SK-N-SH (cell line): Measurements from ENCODE around the gene SMOC1. TPM values are rescaled to one million over a fixed set of nuclear protein-coding genes. Genes with fewer than 3 reads are reported as not detected.
A peak's percentile ranks its signal among the peaks of the same experiment; 100 is the strongest.

Experiments
- CTCF ChIA-PET: fragments of 300-600, 350-600 bp; formaldehyde crosslinking; extraction: SDS; loops from one replicate; lab custom pipeline; 2021; lab: Yijun Ruan, JAX
- POLR2A ChIA-PET: fragments of 350-600 bp; sonication (Branson Sonifier 250); formaldehyde crosslinking; extraction: SDS; loops from one replicate; lab custom pipeline; 2020; ENCODE audit warnings: antibody characterized with exemption, inconsistent platforms; lab: Yijun Ruan, JAX
- DNase-seq: peaks from one replicate; pipeline ENCODE4 v3.0.0; 2012
- H2AFZ ChIP-seq: fragments of 200-600 bp; sonication (generic); 2 replicates; pipeline ENCODE4 v1.8.1; 2016; ENCODE audit warnings: antibody characterized with exemption, mild to moderate bottlenecking, low read depth
- H3F3A ChIP-seq: fragments of 200-600 bp; sonication (generic); replicated peaks from 2 replicates; pipeline ENCODE3; 2016; ENCODE audit warnings: antibody characterized with exemption, mild to moderate bottlenecking; ENCODE audit not compliant: insufficient read depth
- H3K27ac ChIP-seq, 2 experiments: fragments of 200-500 bp in 1 of 2; fragments of 200-600 bp in 1 of 2; sonication (Bioruptor generic) in 1 of 2; sonication (generic), shearing (Covaris generic) in 1 of 2; 2 replicates each; pipeline versions ENCODE4 v1.5.1 to v1.6.1; 2014 to 2016; ENCODE audit warnings: low read depth in 2 of 2, inconsistent platforms in 1 of 2, low read length in 1 of 2, mild to moderate bottlenecking in 1 of 2, mixed read lengths in 1 of 2
- H3K27me3 ChIP-seq: fragments of 200-600 bp; sonication (generic), shearing (Covaris generic); 2 replicates; pipeline ENCODE4 v1.6.1; 2016; ENCODE audit warnings: mixed run types; ENCODE audit not compliant: insufficient read depth
- H3K36me3 ChIP-seq, 2 experiments: fragments of 200-500 bp in 1 of 2; fragments of 200-600 bp in 1 of 2; sonication (Bioruptor generic) in 1 of 2; sonication (generic) in 1 of 2; replicated peaks in 1 of 2; 2 replicates each; pipeline versions ENCODE3 to v1.5.1; 2014 to 2016; ENCODE audit warnings: low read length in 1 of 2, mild to moderate bottlenecking in 1 of 2; ENCODE audit not compliant: insufficient read depth in 2 of 2, control insufficient read depth in 1 of 2
- H3K4me1 ChIP-seq, 2 experiments: fragments of 200-500 bp in 1 of 2; fragments of 200-600 bp in 1 of 2; sonication (Bioruptor generic) in 1 of 2; sonication (generic), shearing (Covaris generic) in 1 of 2; 2 replicates each; pipeline versions ENCODE4 v1.5.1 to v1.6.1; 2014 to 2016; ENCODE audit warnings: low read depth in 1 of 2, low read length in 1 of 2, mixed run types in 1 of 2; ENCODE audit not compliant: insufficient read depth in 2 of 2, control insufficient read depth in 1 of 2
- H3K4me2 ChIP-seq: fragments of 200-600 bp; sonication (generic), shearing (Covaris generic); 2 replicates; pipeline ENCODE4 v1.6.1; 2017; ENCODE audit warnings: mixed run types
- H3K4me3 ChIP-seq, 2 experiments: fragments of 200-500 bp in 1 of 2; fragments of 200-600 bp in 1 of 2; sonication (Bioruptor generic) in 1 of 2; sonication (generic), shearing (Covaris generic) in 1 of 2; 2 replicates each; pipeline versions ENCODE4 v1.5.1 to v1.8.1; 2014 to 2016; ENCODE audit warnings: low read depth in 2 of 2, inconsistent platforms in 1 of 2, low read length in 1 of 2, mild to moderate bottlenecking in 1 of 2, mixed read lengths in 1 of 2, moderate library complexity in 1 of 2
- H3K79me2 ChIP-seq: fragments of 200-600 bp; sonication (generic); 2 replicates; pipeline ENCODE4 v1.8.1; 2017; ENCODE audit warnings: mild to moderate bottlenecking; ENCODE audit not compliant: insufficient read depth
- H3K9ac ChIP-seq: fragments of 200-600 bp; sonication (generic); 2 replicates; pipeline ENCODE4 v1.6.1; 2017; ENCODE audit warnings: mixed run types
- H3K9me2 ChIP-seq: fragments of 200-600 bp; sonication (generic); 2 replicates; pipeline ENCODE4 v1.6.1; 2017; ENCODE audit warnings: mixed run types
- H3K9me3 ChIP-seq: fragments of 200-600 bp; sonication (generic); 2 replicates; pipeline ENCODE4 v1.6.1; 2017; ENCODE audit warnings: mixed run types, mild to moderate bottlenecking, moderate library complexity
- H4K20me1 ChIP-seq: fragments of 200-600 bp; sonication (generic); 2 replicates; pipeline ENCODE4 v1.6.1; 2017; ENCODE audit warnings: mild to moderate bottlenecking, mixed run types; ENCODE audit not compliant: insufficient read depth
- ELF1 ChIP-seq: IDR thresholded peaks from 2 replicates; pipeline ENCODE4 v1.4.0; 2012
- EZH2phosphoT487 ChIP-seq: fragments of 200-600 bp; sonication (generic); IDR thresholded peaks from 2 replicates; pipeline ENCODE4 v1.6.1; 2017; ENCODE audit warnings: low read depth, mixed run types, mild to moderate bottlenecking, antibody characterized with exemption, moderate library complexity, borderline replicate concordance
- FOXJ3 ChIP-seq: sonication (generic); formaldehyde crosslinking; IDR thresholded peaks from 2 replicates; pipeline ENCODE4 v1.5.1; 2020; ENCODE audit warnings: mild to moderate bottlenecking, missing genetic modification reagents
- FOXM1 ChIP-seq: IDR thresholded peaks from 2 replicates; pipeline ENCODE4 v1.4.0; 2012; ENCODE audit warnings: low read depth, mild to moderate bottlenecking
- JUND ChIP-seq: IDR thresholded peaks from 2 replicates; pipeline ENCODE4 v1.4.0; 2012
- MEF2A ChIP-seq: IDR thresholded peaks from 2 replicates; pipeline ENCODE4 v1.4.0; 2012; ENCODE audit warnings: low read depth, borderline replicate concordance
- NFIC ChIP-seq: IDR thresholded peaks from 2 replicates; pipeline ENCODE4 v1.4.0; 2012; ENCODE audit warnings: borderline replicate concordance
- NRF1 ChIP-seq: IDR thresholded peaks from 2 replicates; pipeline ENCODE4 v1.6.1; 2012; ENCODE audit warnings: low read depth, mild to moderate bottlenecking, low read length
- RAD21 ChIP-seq: IDR thresholded peaks from 2 replicates; pipeline ENCODE4 v1.6.1; 2012; ENCODE audit warnings: mild to moderate bottlenecking, low read length
- RCOR1 ChIP-seq: fragments of 150-350 bp; IDR thresholded peaks from 2 replicates; pipeline ENCODE4 v1.6.1; 2017; ENCODE audit warnings: antibody characterized with exemption, low read length
- RFX5 ChIP-seq: IDR thresholded peaks from 2 replicates; pipeline ENCODE4 v1.6.1; 2012; ENCODE audit warnings: mild to moderate bottlenecking, improper control_type of control experiment, low read length
- SIN3A ChIP-seq: IDR thresholded peaks from 2 replicates; pipeline ENCODE4 v1.6.1; 2012; ENCODE audit warnings: low read depth, mild to moderate bottlenecking, low read length, moderate library complexity, borderline replicate concordance
- TCF12 ChIP-seq: IDR thresholded peaks from 2 replicates; pipeline ENCODE4 v1.4.0; 2012
- TEAD4 ChIP-seq: IDR thresholded peaks from 2 replicates; pipeline ENCODE4 v1.4.0; 2012; ENCODE audit warnings: mild to moderate bottlenecking, borderline replicate concordance; ENCODE audit not compliant: insufficient read depth
- YY1 ChIP-seq: IDR thresholded peaks from 2 replicates; pipeline ENCODE4 v1.4.0; 2012; ENCODE audit warnings: low read depth, mild to moderate bottlenecking
- whole genome bisulfite sequencing: methylation state at CpG from one replicate; pipeline ENCODE4 v1.1.6; 2017; ENCODE audit warnings: low lambda C conversion rate; 5-methylcytosine and 5-hydroxymethylcytosine counted together
- polyA plus RNA-seq, 3 experiments: library from polyadenylated mRNA; depleted of rRNA; stranded (reverse); fragments of >200 nt; gene quantifications; 2 replicates each; pipeline ENCODE4 v1.2.3, GENCODE V29; 2012
- TF ChIP-seq, protein P1 (sequence below): IDR thresholded peaks from 2 replicates; pipeline ENCODE4 v1.4.0; 2012; ENCODE audit warnings: low read depth, borderline replicate concordance
- TF ChIP-seq, protein P2 (sequence below): IDR thresholded peaks from 2 replicates; pipeline ENCODE4 v1.4.0; 2012; ENCODE audit warnings: low read depth
- TF ChIP-seq, protein P3 (sequence below): fragments of 200-600 bp; sonication (generic); IDR thresholded peaks from 2 replicates; pipeline ENCODE4 v1.6.1; 2017; ENCODE audit warnings: antibody characterized with exemption, mild to moderate bottlenecking, moderate library complexity

The SMOC1 gene
- polyA plus RNA-seq, 1 of the 3 experiments (the other 2 are of a cell fraction), result not detected

DNA sequence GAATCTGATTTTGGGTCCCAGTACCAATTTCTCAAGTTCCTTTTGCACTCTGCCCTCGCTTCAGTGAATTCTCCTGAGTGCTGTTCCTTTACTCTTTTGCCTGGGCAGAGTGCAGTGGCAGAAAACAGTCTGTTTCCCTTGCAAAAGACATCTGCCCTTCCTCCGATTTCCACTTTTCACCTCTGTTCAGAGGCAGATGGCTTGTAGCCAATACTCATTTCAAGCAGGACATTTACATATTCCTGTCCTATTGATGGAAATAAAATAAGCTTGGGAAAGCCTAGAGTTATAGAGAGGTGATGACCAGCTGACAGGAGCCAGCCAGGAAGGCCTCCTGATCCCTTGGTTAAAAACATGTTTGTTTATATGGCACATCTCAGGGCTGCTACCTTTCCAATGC lies 198.5 kb downstream of the SMOC1 start:
- TF ChIP-seq FOXJ3 (CRISPR knock-in tag) (no peak), NFIC (no peak), EZH2phosphoT487 (no peak), NRF1 (no peak), SIN3A (no peak)
- TF ChIP-seq, protein P1, sequence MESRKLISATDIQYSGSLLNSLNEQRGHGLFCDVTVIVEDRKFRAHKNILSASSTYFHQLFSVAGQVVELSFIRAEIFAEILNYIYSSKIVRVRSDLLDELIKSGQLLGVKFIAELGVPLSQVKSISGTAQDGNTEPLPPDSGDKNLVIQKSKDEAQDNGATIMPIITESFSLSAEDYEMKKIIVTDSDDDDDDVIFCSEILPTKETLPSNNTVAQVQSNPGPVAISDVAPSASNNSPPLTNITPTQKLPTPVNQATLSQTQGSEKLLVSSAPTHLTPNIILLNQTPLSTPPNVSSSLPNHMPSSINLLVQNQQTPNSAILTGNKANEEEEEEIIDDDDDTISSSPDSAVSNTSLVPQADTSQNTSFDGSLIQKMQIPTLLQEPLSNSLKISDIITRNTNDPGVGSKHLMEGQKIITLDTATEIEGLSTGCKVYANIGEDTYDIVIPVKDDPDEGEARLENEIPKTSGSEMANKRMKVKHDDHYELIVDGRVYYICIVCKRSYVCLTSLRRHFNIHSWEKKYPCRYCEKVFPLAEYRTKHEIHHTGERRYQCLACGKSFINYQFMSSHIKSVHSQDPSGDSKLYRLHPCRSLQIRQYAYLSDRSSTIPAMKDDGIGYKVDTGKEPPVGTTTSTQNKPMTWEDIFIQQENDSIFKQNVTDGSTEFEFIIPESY, result no peak
- no peak for DNase-seq
- H3K9me2 ChIP-seq, result no peaks in the 10 kb centered on the region
- peaks cover 0 to 48% of the 10 kb centered on the region in 2 experiments; a peak in 2 of 4 replicates for H3K4me1 ChIP-seq
- 8% methylated on average over 2 of the region's 2 CpGs for WGBS
- no peak overlapping the region for H3K4me2 ChIP-seq
- no peaks in the 10 kb centered on the region for H3K27me3 ChIP-seq
- no peak overlapping the region for H3K4me3 ChIP-seq
- H3K9ac ChIP-seq, result no peak overlapping the region
- H3F3A ChIP-seq, result no peaks in the 10 kb centered on the region
- no peaks in the 10 kb centered on the region for H3K36me3 ChIP-seq
- H3K79me2 ChIP-seq, result no peaks in the 10 kb centered on the region
- no peaks in the 10 kb centered on the region for H4K20me1 ChIP-seq
- no peaks in the 10 kb centered on the region for H3K9me3 ChIP-seq
- ChIA-PET POLR2A (no interaction called here), CTCF (interaction anchor here (0.7 to 3.2 kb wide), 6 partner anchors 9 to 259 kb away, joined by 3 to 19 read pairs (median 4); no protein-coding TSS in a partner anchor)
- peak overlapping the region in 1 of 2 experiments; percentile 81; a peak in 2 of 4 replicates for H3K27ac ChIP-seq
- H2AFZ ChIP-seq, result no peak overlapping the region

DNA sequence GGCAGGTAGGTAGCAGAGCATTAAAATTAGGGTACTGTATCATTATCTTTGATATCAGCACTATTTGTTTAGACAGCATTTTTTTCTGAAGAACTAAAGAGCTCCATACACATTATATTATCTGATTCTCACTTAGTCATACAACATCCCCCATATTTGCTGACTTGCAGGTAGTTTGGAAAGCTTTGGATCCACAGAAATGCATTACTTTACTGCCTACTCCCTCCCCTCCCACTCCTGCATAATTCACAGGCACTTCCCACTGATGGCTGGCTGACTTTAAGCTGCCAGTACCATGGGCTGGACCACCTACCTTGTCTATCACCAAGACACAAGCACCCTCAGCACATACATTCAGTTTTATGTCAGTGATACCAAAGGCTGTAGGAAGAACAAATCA lies 199.1 kb downstream of the SMOC1 start:
- H3K9ac ChIP-seq, result no peak overlapping the region
- H3K4me3 ChIP-seq, result no peak overlapping the region
- no peaks in the 10 kb centered on the region for H3K9me3 ChIP-seq
- no peak overlapping the region for H3K4me2 ChIP-seq
- H3K27me3 ChIP-seq, result no peaks in the 10 kb centered on the region
- H3K79me2 ChIP-seq, result no peaks in the 10 kb centered on the region
- H3F3A ChIP-seq, result no peaks in the 10 kb centered on the region
- no peaks in the 10 kb centered on the region for H4K20me1 ChIP-seq
- DNase-seq, result no peak
- peaks cover 0 to 48% of the 10 kb centered on the region in 2 experiments; a peak in 2 of 4 replicates for H3K4me1 ChIP-seq
- no peaks in the 10 kb centered on the region for H3K9me2 ChIP-seq
- POLR2A ChIA-PET, result interaction anchor here (1.7 kb wide), 1 partner anchor 111 kb away, joined by 5 read pairs; the partner anchor contains the start of gene SLC8A3
- no peak overlapping the region for H2AFZ ChIP-seq
- no peaks in the 10 kb centered on the region for H3K36me3 ChIP-seq
- CTCF ChIA-PET, result interaction anchor here (0.7 to 3.2 kb wide), 7 partner anchors 9 to 260 kb away, joined by 3 to 19 read pairs (median 5); no protein-coding TSS in a partner anchor
- peak overlapping the region in 1 of 2 experiments; percentile 81; a peak in 2 of 4 replicates for H3K27ac ChIP-seq
- TF ChIP-seq RCOR1 (no peak), SIN3A (no peak), TCF12 (no peak), FOXJ3 (CRISPR knock-in tag) (no peak)

DNA sequence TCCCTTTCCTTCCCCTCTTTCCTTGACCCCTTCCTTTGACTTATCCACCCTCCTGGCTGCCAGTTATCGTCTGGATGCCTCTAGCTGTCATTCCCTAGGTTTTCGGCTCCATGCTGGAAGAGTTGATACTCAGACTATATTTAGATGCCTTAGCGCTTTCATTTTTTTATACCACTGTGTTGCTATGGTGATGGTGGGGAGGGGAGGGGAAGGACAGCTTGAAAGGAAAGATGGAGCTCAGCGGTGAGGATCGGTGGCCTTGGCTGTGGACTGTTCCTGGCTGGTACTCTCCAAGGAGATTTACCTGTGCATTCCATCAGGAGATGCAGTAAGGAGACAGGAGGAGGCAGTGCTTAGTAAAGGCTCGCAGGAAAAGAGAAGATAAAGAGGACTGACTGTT lies 200.9 kb downstream of the SMOC1 start:
- no peak for DNase-seq
- Histone ChIP-seq H3K36me3 (no peaks in the 10 kb centered on the region), H3K4me2 (no peak overlapping the region), H3F3A (no peaks in the 10 kb centered on the region), H3K27me3 (no peaks in the 10 kb centered on the region), H3K79me2 (no peaks in the 10 kb centered on the region), H3K27ac (peak overlapping the region in 1 of 2 experiments; percentile 78; a peak in 2 of 4 replicates), H3K9ac (no peak overlapping the region), H3K4me1 (peaks cover 0 to 45% of the 10 kb centered on the region in 2 experiments; a peak in 2 of 4 replicates), H4K20me1 (no peaks in the 10 kb centered on the region), H2AFZ (no peak overlapping the region), H3K4me3 (no peak overlapping the region), H3K9me3 (no peaks in the 10 kb centered on the region), H3K9me2 (no peaks in the 10 kb centered on the region)
- WGBS, result 50% methylated on average over 6 of the region's 6 CpGs
- POLR2A ChIA-PET, result interaction anchor here (0.6 to 1.7 kb wide), 2 partner anchors 16 to 109 kb away, joined by 3 to 5 read pairs; partner anchors contain the start of gene SLC8A3
- CTCF ChIA-PET, result interaction anchor here (0.7 to 10.4 kb wide), 6 partner anchors 12 to 264 kb away, joined by 3 to 61 read pairs (median 3); no protein-coding TSS in a partner anchor
- TF ChIP-seq RFX5 (no peak), ELF1 (no peak), YY1 (no peak), RAD21 (no peak), TEAD4 (no peak), FOXM1 (no peak), JUND (no peak), EZH2phosphoT487 (no peak), RCOR1 (no peak), MEF2A (no peak)
- TF ChIP-seq, protein P2, sequence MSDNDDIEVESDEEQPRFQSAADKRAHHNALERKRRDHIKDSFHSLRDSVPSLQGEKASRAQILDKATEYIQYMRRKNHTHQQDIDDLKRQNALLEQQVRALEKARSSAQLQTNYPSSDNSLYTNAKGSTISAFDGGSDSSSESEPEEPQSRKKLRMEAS, result no peak
- TF ChIP-seq, protein P3, sequence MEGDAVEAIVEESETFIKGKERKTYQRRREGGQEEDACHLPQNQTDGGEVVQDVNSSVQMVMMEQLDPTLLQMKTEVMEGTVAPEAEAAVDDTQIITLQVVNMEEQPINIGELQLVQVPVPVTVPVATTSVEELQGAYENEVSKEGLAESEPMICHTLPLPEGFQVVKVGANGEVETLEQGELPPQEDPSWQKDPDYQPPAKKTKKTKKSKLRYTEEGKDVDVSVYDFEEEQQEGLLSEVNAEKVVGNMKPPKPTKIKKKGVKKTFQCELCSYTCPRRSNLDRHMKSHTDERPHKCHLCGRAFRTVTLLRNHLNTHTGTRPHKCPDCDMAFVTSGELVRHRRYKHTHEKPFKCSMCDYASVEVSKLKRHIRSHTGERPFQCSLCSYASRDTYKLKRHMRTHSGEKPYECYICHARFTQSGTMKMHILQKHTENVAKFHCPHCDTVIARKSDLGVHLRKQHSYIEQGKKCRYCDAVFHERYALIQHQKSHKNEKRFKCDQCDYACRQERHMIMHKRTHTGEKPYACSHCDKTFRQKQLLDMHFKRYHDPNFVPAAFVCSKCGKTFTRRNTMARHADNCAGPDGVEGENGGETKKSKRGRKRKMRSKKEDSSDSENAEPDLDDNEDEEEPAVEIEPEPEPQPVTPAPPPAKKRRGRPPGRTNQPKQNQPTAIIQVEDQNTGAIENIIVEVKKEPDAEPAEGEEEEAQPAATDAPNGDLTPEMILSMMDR, result no peak
